SK-N-SH treated with all-trans-retinoic acid at 6 μM for 48 hours (cell line): Measurements from ENCODE around the gene C8G.

Experiments used
- ATAC-seq: fragments of 200-7000 bp; cut with Tn5 transposase; 3 replicates; pipeline ENCODE4 v1.9.1; 2020; ENCODE audit warnings: mild to moderate bottlenecking, moderate library complexity
- BACH2 ChIP-seq: fragments of 250-450 bp; sonication (Bioruptor Pico); IDR thresholded peaks from 2 replicates; pipeline ENCODE4 v1.9.0; 2021; ENCODE audit warnings: mild to moderate bottlenecking, borderline replicate concordance
- CREB5 ChIP-seq: fragments of 250-450 bp; sonication (Bioruptor Pico); IDR thresholded peaks from 2 replicates; pipeline ENCODE4 v1.5.1; 2020; ENCODE audit warnings: low read depth, mild to moderate bottlenecking, moderate library complexity
- CSDC2 ChIP-seq: fragments of 250-450 bp; sonication (Bioruptor Pico); IDR thresholded peaks from 2 replicates; pipeline ENCODE4 v1.5.0; 2020; ENCODE audit warnings: mild to moderate bottlenecking, moderate library complexity
- CSRNP3 ChIP-seq: fragments of 250-450 bp; sonication (Bioruptor Pico); IDR thresholded peaks from 2 replicates; pipeline ENCODE4 v1.5.1; 2021; ENCODE audit warnings: mild to moderate bottlenecking, moderate library complexity
- GLIS3 ChIP-seq: fragments of 250-450 bp; sonication (Bioruptor Pico); IDR thresholded peaks from 2 replicates; pipeline ENCODE4 v1.5.0; 2020; ENCODE audit warnings: mild to moderate bottlenecking, moderate library complexity
- ISL1 ChIP-seq: fragments of 250-450 bp; sonication (Bioruptor Pico); IDR thresholded peaks from 2 replicates; pipeline ENCODE4 v2.1.2; 2022; ENCODE audit warnings: mild to moderate bottlenecking, moderate library complexity
- OSR1 ChIP-seq: fragments of 250-450 bp; sonication (Bioruptor Pico); IDR thresholded peaks from 2 replicates; pipeline ENCODE4 v1.8.0; 2022; ENCODE audit warnings: moderate library complexity, mild to moderate bottlenecking, inconsistent platforms
- PATZ1 ChIP-seq: fragments of 250-450 bp; sonication (Bioruptor Pico); IDR thresholded peaks from 2 replicates; pipeline ENCODE4 v1.8.0; 2020; ENCODE audit warnings: mild to moderate bottlenecking, moderate library complexity, borderline replicate concordance
- POU6F1 ChIP-seq: fragments of 250-450 bp; sonication (Bioruptor Pico); IDR thresholded peaks from 2 replicates; pipeline ENCODE4 v1.8.0; 2021; ENCODE audit warnings: low read depth, mild to moderate bottlenecking, moderate library complexity, borderline replicate concordance
- PPARA ChIP-seq: fragments of 250-450 bp; sonication (Bioruptor Pico); IDR thresholded peaks from 2 replicates; pipeline ENCODE4 v1.5.0; 2020; ENCODE audit warnings: mild to moderate bottlenecking, borderline replicate concordance
- RARB ChIP-seq: fragments of 250-450 bp; sonication (Bioruptor Pico); IDR thresholded peaks from 2 replicates; pipeline ENCODE4 v1.8.0; 2021; ENCODE audit warnings: mild to moderate bottlenecking, moderate library complexity
- SNAI2 ChIP-seq: fragments of 250-450 bp; sonication (Bioruptor Pico); IDR thresholded peaks from 2 replicates; pipeline ENCODE4 v1.5.0; 2020; ENCODE audit warnings: mild to moderate bottlenecking, moderate library complexity
- ZFP3 ChIP-seq: fragments of 250-450 bp; sonication (Bioruptor Pico); IDR thresholded peaks from 2 replicates; pipeline ENCODE4 v1.5.0; 2020; ENCODE audit warnings: mild to moderate bottlenecking, moderate library complexity
- ZFP30 ChIP-seq: fragments of 450-650 bp; formaldehyde crosslinking; IDR thresholded peaks from 2 replicates; pipeline ENCODE4 v1.5.0; 2022; ENCODE audit warnings: mild to moderate bottlenecking, moderate library complexity
- ZNF565 ChIP-seq: fragments of 450-650 bp; formaldehyde crosslinking; conservative IDR thresholded peaks from 2 replicates; pipeline ENCODE4 v1.5.0; 2020; ENCODE audit warnings: low read depth, mild to moderate bottlenecking, moderate library complexity
- ZNF70 ChIP-seq: fragments of 450-650 bp; formaldehyde crosslinking; IDR thresholded peaks from 2 replicates; pipeline ENCODE4 v1.5.0; 2020; ENCODE audit warnings: mild to moderate bottlenecking, moderate library complexity

The C8G gene

GRCh38 chr9:136942881-136943230 is 2.2 kb upstream of the C8G start:
- ATAC-seq = no peak
- TF ChIP-seq PATZ1 (no peak), BACH2 (CRISPR knock-in tag) (no peak), CREB5 (CRISPR knock-in tag) (no peak)

GRCh38 chr9:136943291-136944211 is 1.5 kb upstream of the C8G start:
- peak; percentile 42 for ATAC-seq
- no peak for TF ChIP-seq ZFP3 (CRISPR knock-in tag)
- TF ChIP-seq CSRNP3 = no peak
- no peak for TF ChIP-seq ZNF565 (CRISPR knock-in tag)
- no peak for TF ChIP-seq RARB (CRISPR knock-in tag)
- no peak for TF ChIP-seq ZNF70
- TF ChIP-seq, all 23 proteins: peak for 0

GRCh38 chr9:136944212-136944518 is 878 bp upstream of the C8G start:
- ATAC-seq = peak; percentile 48
- no peak for TF ChIP-seq SNAI2 (CRISPR knock-in tag)
- no peak for TF ChIP-seq BACH2 (CRISPR knock-in tag)
- no peak for TF ChIP-seq PATZ1
- TF ChIP-seq ZNF70 = no peak
- TF ChIP-seq CREB5 (CRISPR knock-in tag) = no peak
- TF ChIP-seq ZFP30 (CRISPR knock-in tag) = no peak
- TF ChIP-seq ZFP3 (CRISPR knock-in tag) = no peak
- TF ChIP-seq ISL1 (CRISPR knock-in tag) = no peak
- TF ChIP-seq ZNF565 (CRISPR knock-in tag) = no peak
- no peak for TF ChIP-seq POU6F1 (CRISPR knock-in tag)
- TF ChIP-seq CSDC2 (CRISPR knock-in tag) = no peak
- TF ChIP-seq PPARA (CRISPR knock-in tag) = no peak
- TF ChIP-seq GLIS3 (CRISPR knock-in tag) = no peak
- no peak for TF ChIP-seq OSR1 (CRISPR knock-in tag)
